Upper lobe of left lung (tissue), 6 donors: Measurements from ENCODE around the gene FRMD3. TPM values are rescaled to one million over a fixed set of nuclear protein-coding genes. Genes with fewer than 3 reads are reported as not detected.

ENCODE experiments used
- ATAC-seq, 2 donors: fragments of 200-7000 bp; cut with Tn5 transposase; one replicate each; pipeline ENCODE4 v1.9.1; 2022; ENCODE audit warnings: mild to moderate bottlenecking in 2 of 2, moderate library complexity in 2 of 2; ENCODE audit not compliant: low FRiP score in 2 of 2
- DNase-seq, 2 donors: peaks; one replicate each; pipeline ENCODE4 v3.0.0-alpha.2; 2019 to 2020
- H3K27ac ChIP-seq, 4 donors: fragments of 200-600 bp; sonication (generic); one replicate each; pipeline ENCODE4 v1.5.1; 2016 to 2019
- H3K27me3 ChIP-seq, 4 donors: fragments of 200-600 bp; sonication (generic); one replicate each; pipeline ENCODE4 v1.5.1; 2017 to 2019
- H3K36me3 ChIP-seq, 4 donors: fragments of 200-600 bp; sonication (generic); one replicate each; pipeline ENCODE4 v1.5.1; 2016 to 2019
- H3K4me1 ChIP-seq, 4 donors: fragments of 200-600 bp; sonication (generic); one replicate each; pipeline ENCODE4 v1.5.1; 2018 to 2019
- H3K4me3 ChIP-seq, 4 donors: fragments of 200-600 bp; sonication (generic); one replicate each; pipeline ENCODE4 v1.5.1; 2017 to 2019; ENCODE audit warnings: mild to moderate bottlenecking in 2 of 4, moderate library complexity in 1 of 4
- H3K9me3 ChIP-seq, 4 donors: fragments of 200-600 bp; sonication (generic); one replicate each; pipeline ENCODE4 v1.5.1; 2018 to 2019
- EP300 ChIP-seq, 4 donors: sonication (generic); formaldehyde crosslinking; IDR thresholded peaks; one replicate each; pipeline ENCODE4 v1.5.1; 2017; ENCODE audit warnings: antibody characterized with exemption in 4 of 4, control low read depth in 2 of 4
- POLR2A ChIP-seq, 4 donors: fragments of 450-650 bp; IDR thresholded peaks; one replicate each; pipeline ENCODE4 v1.5.1; 2016 to 2017; ENCODE audit warnings: antibody characterized with exemption in 4 of 4, mild to moderate bottlenecking in 2 of 4
- POLR2AphosphoS5 ChIP-seq, 2 donors: sonication (generic); formaldehyde crosslinking; IDR thresholded peaks; one replicate each; pipeline ENCODE4 v1.5.1; 2017; ENCODE audit warnings: antibody characterized with exemption in 2 of 2
- WGBS, 2 donors: methylation state at CpG; one replicate each; pipeline ENCODE4 v1.1.5; 2017 to 2018; 5-methylcytosine and 5-hydroxymethylcytosine counted together
- total RNA-seq, 6 donors: library from RNA; depleted of rRNA in 4 of 6; stranded (reverse); fragments of >200 nt in 4 of 6; gene quantifications; one replicate each; pipeline versions ENCODE4 v1.1.0 to v1.2.1, GENCODE V29; 2016 to 2021
- TF ChIP-seq, protein P1 (sequence below), 6 experiments: fragments of 450-650 bp in 4 of 6; fragments of 200-600 bp in 2 of 6; sonication (generic) in 2 of 6; IDR thresholded peaks; one replicate each; pipeline ENCODE4 v1.5.1; 2016 to 2019; ENCODE audit warnings: antibody characterized with exemption in 6 of 6
- donor health status: DM: no; HTN: no; CAD: no; lungs with moderate emphysema.
- donor health status: DM: no; HTN: yes; CAD: no; lungs with severe emphysema.

FRMD3 gene
- total RNA-seq, 6 donors from 2014 or later, result 5.6 to 33.4 (median 10.4) TPM

DNA sequence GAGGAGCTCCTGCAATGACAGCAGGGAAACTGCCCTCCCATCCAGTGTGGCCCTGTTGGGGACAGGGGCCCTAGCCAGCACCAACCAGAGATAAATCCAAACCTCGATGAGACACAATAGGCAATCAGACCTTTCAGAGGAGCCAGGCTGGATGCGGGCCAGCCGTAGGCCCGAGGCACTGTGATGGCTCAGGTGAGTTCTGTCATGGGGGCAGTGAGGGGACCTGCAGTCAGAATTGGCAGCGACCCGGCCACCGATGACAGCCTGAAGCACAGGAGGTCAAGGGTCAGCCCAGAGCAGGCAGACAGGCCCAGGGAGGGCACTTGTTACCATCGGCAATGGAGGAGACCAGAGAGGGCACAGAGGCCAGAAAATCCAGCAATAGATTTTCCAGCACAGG lies 90.8 kb downstream of the FRMD3 start:
- Histone ChIP-seq H3K4me1 (peaks cover 0 to 5% (median 2%) of the 10 kb centered on the region in 4 donors), H3K36me3 (no peaks in the 10 kb centered on the region), H3K9me3 (no peaks in the 10 kb centered on the region), H3K27ac (no peak overlapping the region), H3K4me3 (no peak overlapping the region), H3K27me3 (no peaks in the 10 kb centered on the region)
- DNase-seq, result peak in 1 of 2 donors; percentile 64
- 97 to 100% methylated on average over 1 to 8 of the region's 8 CpGs for WGBS, 2 donors
- no peak for ATAC-seq
- TF ChIP-seq POLR2A (IDR thresholded peaks at IDR 0.05), result no peak
- TF ChIP-seq EP300 (IDR thresholded peaks at IDR 0.05), result no peak
- TF ChIP-seq, protein P1, sequence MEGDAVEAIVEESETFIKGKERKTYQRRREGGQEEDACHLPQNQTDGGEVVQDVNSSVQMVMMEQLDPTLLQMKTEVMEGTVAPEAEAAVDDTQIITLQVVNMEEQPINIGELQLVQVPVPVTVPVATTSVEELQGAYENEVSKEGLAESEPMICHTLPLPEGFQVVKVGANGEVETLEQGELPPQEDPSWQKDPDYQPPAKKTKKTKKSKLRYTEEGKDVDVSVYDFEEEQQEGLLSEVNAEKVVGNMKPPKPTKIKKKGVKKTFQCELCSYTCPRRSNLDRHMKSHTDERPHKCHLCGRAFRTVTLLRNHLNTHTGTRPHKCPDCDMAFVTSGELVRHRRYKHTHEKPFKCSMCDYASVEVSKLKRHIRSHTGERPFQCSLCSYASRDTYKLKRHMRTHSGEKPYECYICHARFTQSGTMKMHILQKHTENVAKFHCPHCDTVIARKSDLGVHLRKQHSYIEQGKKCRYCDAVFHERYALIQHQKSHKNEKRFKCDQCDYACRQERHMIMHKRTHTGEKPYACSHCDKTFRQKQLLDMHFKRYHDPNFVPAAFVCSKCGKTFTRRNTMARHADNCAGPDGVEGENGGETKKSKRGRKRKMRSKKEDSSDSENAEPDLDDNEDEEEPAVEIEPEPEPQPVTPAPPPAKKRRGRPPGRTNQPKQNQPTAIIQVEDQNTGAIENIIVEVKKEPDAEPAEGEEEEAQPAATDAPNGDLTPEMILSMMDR (IDR thresholded peaks at IDR 0.05), result no peak
- TF ChIP-seq POLR2AphosphoS5 (IDR thresholded peaks at IDR 0.05), result no peak

DNA sequence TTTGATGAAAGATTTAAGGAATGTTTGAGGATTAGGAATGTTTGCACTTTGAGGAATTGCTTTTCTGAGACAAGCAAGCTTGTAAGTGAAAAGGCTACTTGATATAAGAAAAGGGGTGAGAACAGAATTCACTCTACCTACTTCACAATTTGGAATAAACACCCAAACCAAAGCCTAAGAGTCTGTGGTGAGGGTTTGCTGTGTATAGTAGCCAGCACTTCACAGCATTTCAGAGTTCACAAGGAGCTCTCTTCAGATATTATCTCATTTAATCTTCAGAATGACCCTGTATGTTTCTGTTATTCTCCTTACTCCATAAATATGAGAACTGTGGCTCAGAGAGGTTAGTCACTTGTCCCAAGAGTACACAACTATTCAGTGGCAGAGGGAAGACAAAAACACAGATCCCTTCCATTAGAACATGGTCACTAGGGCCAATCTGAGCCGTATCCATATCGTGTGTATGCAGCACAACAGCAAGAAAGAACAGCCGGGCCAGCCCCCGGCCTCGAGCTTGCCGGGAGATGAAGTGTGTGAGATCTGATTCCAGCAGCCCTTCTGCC lies 92.4 kb downstream of the FRMD3 start:
- Histone ChIP-seq H3K27me3 (no peaks in the 10 kb centered on the region), H3K27ac (no peak overlapping the region), H3K36me3 (no peaks in the 10 kb centered on the region), H3K9me3 (no peaks in the 10 kb centered on the region), H3K4me1 (peaks cover 0 to 8% (median 2%) of the 10 kb centered on the region in 4 donors), H3K4me3 (no peak overlapping the region)
- TF ChIP-seq EP300 (IDR thresholded peaks at IDR 0.05) (no peak), POLR2A (IDR thresholded peaks at IDR 0.05) (no peak)
- TF ChIP-seq, protein P1 (IDR thresholded peaks at IDR 0.05), result no peak
- ATAC-seq (no peak), DNase-seq (no peak)
- 84 to 89% methylated on average over 3 to 6 of the region's 6 CpGs for WGBS, 2 donors

DNA sequence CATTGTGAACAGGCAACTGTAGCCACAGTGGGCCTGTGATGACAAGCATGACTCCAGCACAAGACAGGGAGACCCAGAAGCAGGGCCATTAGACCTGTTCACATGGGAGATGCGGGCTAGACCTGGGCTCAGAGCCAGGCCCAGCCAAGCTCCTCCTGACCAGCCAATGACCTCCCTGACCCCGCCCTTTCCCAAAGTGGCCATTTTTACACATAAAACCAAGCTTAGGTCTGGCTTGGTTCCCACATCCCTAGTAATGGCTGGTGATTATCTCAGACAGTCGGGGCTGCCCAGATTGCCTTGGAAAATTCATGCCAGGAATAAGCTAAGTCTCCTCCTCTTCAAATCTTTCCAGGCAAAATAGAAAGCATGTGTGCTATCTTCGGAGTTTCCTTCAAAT lies 94.1 kb downstream of the FRMD3 start:
- WGBS, 2 donors, result 84 to 85% methylated on average over 4 of the region's 4 CpGs
- TF ChIP-seq POLR2AphosphoS5 (IDR thresholded peaks at IDR 0.05) (no peak), EP300 (IDR thresholded peaks at IDR 0.05) (no peak), POLR2A (IDR thresholded peaks at IDR 0.05) (no peak)
- TF ChIP-seq, protein P1 (IDR thresholded peaks at IDR 0.05), result no peak
- Histone ChIP-seq H3K4me3 (no peak overlapping the region), H3K36me3 (no peaks in the 10 kb centered on the region), H3K4me1 (peaks cover 0 to 8% (median 2%) of the 10 kb centered on the region in 4 donors), H3K27ac (peak overlapping the region in 1 of 4 donors; percentile 44), H3K27me3 (no peaks in the 10 kb centered on the region), H3K9me3 (no peaks in the 10 kb centered on the region)
- peak in 1 of 2 donors; percentile 63 for ATAC-seq
- DNase-seq, result no peak

DNA sequence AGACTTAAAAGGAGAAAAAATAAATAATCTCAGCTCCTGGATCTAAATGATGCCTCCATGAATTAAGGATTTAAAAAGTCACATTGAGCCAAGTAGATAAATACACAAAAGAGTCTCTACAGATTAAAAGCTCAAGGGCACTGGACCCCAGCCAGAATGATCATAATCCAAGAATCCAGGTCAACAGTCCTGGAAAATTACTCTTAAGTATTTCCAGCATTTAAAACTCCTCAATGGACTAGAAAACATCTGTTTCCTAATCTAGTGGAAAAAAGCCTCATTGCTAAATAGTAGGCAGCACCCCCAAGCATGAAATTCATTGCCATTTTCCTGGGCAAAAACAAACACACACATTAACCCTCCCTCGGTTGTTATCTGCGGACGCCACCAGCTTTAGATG lies 96.8 kb downstream of the FRMD3 start:
- peak overlapping the region in 3 of 4 donors; percentile 2 to 22 (median 11) for H3K27ac ChIP-seq
- no peaks in the 10 kb centered on the region for H3K9me3 ChIP-seq
- 51 to 65% methylated on average over 3 of the region's 3 CpGs for WGBS, 2 donors
- H3K4me1 ChIP-seq, result peaks cover 0 to 8% (median 2%) of the 10 kb centered on the region in 4 donors
- TF ChIP-seq POLR2AphosphoS5 (IDR thresholded peaks at IDR 0.05) (no peak), EP300 (IDR thresholded peaks at IDR 0.05) (no peak), POLR2A (IDR thresholded peaks at IDR 0.05) (no peak)
- TF ChIP-seq, protein P1 (IDR thresholded peaks at IDR 0.05), result no peak
- no peak overlapping the region for H3K4me3 ChIP-seq
- ATAC-seq (no peak), DNase-seq (no peak)
- no peaks in the 10 kb centered on the region for H3K36me3 ChIP-seq
- H3K27me3 ChIP-seq, result no peaks in the 10 kb centered on the region

DNA sequence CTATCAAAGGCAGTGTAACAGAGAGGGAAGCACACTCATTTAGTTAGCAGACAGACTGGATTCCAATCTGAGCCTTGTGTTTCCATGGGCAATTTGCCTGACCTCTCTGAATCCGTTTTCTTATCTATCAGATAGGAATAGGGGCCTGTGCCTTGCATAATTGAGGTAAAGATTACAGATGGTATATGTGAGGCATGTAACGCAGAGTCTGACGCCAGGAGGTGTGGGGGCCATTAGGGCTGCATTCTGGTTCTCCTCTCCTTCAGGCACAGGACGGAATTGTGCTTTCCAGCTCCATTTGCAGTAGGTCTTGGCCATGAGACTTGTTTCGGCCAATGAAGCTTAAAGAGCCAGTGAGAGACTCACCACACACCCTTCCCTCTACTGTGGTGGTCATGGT lies 97.6 kb downstream of the FRMD3 start:
- no peak for DNase-seq
- TF ChIP-seq EP300 (IDR thresholded peaks at IDR 0.05) (no peak), POLR2A (IDR thresholded peaks at IDR 0.05) (no peak), POLR2AphosphoS5 (IDR thresholded peaks at IDR 0.05) (no peak)
- TF ChIP-seq, protein P1 (IDR thresholded peaks at IDR 0.05), result no peak
- no peak overlapping the region for H3K27ac ChIP-seq
- 84 to 94% methylated on average over 5 of the region's 5 CpGs for WGBS, 2 donors
- no peak overlapping the region for H3K4me3 ChIP-seq
- no peaks in the 10 kb centered on the region for H3K9me3 ChIP-seq
- no peak for ATAC-seq
- no peaks in the 10 kb centered on the region for H3K27me3 ChIP-seq
- H3K4me1 ChIP-seq, result peaks cover 0 to 5% (median 2%) of the 10 kb centered on the region in 4 donors
- H3K36me3 ChIP-seq, result no peaks in the 10 kb centered on the region
